OCI-LY7 (cell line): ENCODE measurements around the gene SMURF2. TPM values are rescaled to one million over a fixed set of nuclear protein-coding genes. Genes with fewer than 3 reads are reported as not detected.

Source experiments
- BruUV-seq: library from RNA; stranded (reverse); fragments of 400-500 nt; replicated peaks from 2 replicates; lab custom pipeline; 2021; lab: Mats Ljungman, UMichigan
- CTCF ChIA-PET: fragments of 300-600 bp; sonication (Branson Sonifier 250); formaldehyde crosslinking; loops from one replicate; lab custom pipeline; 2022; ENCODE audit warnings: antibody characterized with exemption; ENCODE audit not compliant: unreplicated experiment; lab: Charles Lee
- POLR2A ChIA-PET: fragments of 300-600 bp; sonication (Branson Sonifier 250); formaldehyde crosslinking; loops from one replicate; lab custom pipeline; 2022; ENCODE audit warnings: antibody characterized with exemption; lab: Charles Lee
- DNase-seq: peaks from one replicate; pipeline ENCODE4 v3.0.0-alpha.2; 2015; ENCODE audit warnings: low spot score
- H2AFZ ChIP-seq: fragments of 200-600 bp; sonication (generic), shearing (Covaris generic); 2 replicates; pipeline ENCODE4 v1.6.1; 2014; ENCODE audit warnings: mild to moderate bottlenecking, antibody characterized with exemption, low read length, moderate library complexity
- H3K27ac ChIP-seq: fragments of 200-600 bp; sonication (generic); 2 replicates; pipeline ENCODE4 v1.5.1; 2014; ENCODE audit warnings: mixed run types, low read depth, mild to moderate bottlenecking, moderate library complexity, low read length, inconsistent platforms; ENCODE audit not compliant: poor library complexity, severe bottlenecking
- H3K36me3 ChIP-seq: fragments of 200-600 bp; sonication (generic); 2 replicates; pipeline ENCODE4 v1.6.1; 2014; ENCODE audit warnings: mild to moderate bottlenecking, antibody characterized with exemption, low read length, moderate library complexity, mixed read lengths; ENCODE audit not compliant: insufficient read depth
- H3K4me1 ChIP-seq: fragments of 200-600 bp; sonication (generic); 2 replicates; pipeline ENCODE4 v1.5.1; 2014; ENCODE audit warnings: mild to moderate bottlenecking, low read length; ENCODE audit not compliant: insufficient read depth, poor library complexity, severe bottlenecking
- H3K4me2 ChIP-seq: fragments of 200-600 bp; sonication (generic); 2 replicates; pipeline ENCODE4 v1.6.1; 2014; ENCODE audit warnings: mild to moderate bottlenecking, low read length
- H3K4me3 ChIP-seq: fragments of 200-600 bp; sonication (generic); 2 replicates; pipeline ENCODE4 v1.5.1; 2014; ENCODE audit warnings: mild to moderate bottlenecking, low read depth, low read length; ENCODE audit not compliant: poor library complexity, severe bottlenecking
- H3K79me2 ChIP-seq: fragments of 200-600 bp; sonication (generic); 2 replicates; pipeline ENCODE4 v1.6.1; 2016; ENCODE audit warnings: low read depth, mild to moderate bottlenecking, low read length, moderate library complexity, mixed read lengths; ENCODE audit not compliant: insufficient read depth
- H3K9me2 ChIP-seq: fragments of 200-600 bp; sonication (generic); 2 replicates; pipeline ENCODE4 v1.6.1; 2016; ENCODE audit warnings: mild to moderate bottlenecking, low read length, mixed read lengths; ENCODE audit not compliant: insufficient read depth
- H3K9me3 ChIP-seq: fragments of 200-600 bp; sonication (generic); 2 replicates; pipeline ENCODE4 v1.6.1; 2014; ENCODE audit warnings: mild to moderate bottlenecking, mixed run types, low read length, mixed read lengths
- H4K20me1 ChIP-seq: fragments of 200-600 bp; sonication (generic); 2 replicates; pipeline ENCODE4 v1.6.1; 2014; ENCODE audit warnings: mild to moderate bottlenecking, antibody characterized with exemption, low read length, moderate library complexity, mixed read lengths; ENCODE audit not compliant: insufficient read depth
- EZH2phosphoT487 ChIP-seq: fragments of 200-600 bp; sonication (generic); IDR thresholded peaks from 2 replicates; pipeline ENCODE4 v1.6.1; 2018; ENCODE audit warnings: low read depth, borderline replicate concordance, mild to moderate bottlenecking, mixed run types, antibody characterized with exemption, low read length, moderate library complexity, mixed read lengths
- intact Hi-C: fragments of 100-400 bp; cut with micrococcal nuclease; formaldehyde crosslinking; loops from one replicate; pipeline ENCODE4 v1.10.0; 2022; ENCODE audit not compliant: unreplicated experiment
- total RNA-seq, 2 experiments: library from RNA; depleted of rRNA in 1 of 2; stranded (reverse); fragments of >200 nt in 1 of 2; shearing (Covaris generic) in 1 of 2; gene quantifications; 2 replicates each; pipeline ENCODE4 v1.2.3, GENCODE V29; 2014 to 2022
- TF ChIP-seq, protein P1 (sequence below): fragments of 200-600 bp; sonication (generic); conservative IDR thresholded peaks from 2 replicates; pipeline ENCODE4 v1.5.1; 2014; ENCODE audit warnings: mild to moderate bottlenecking, antibody characterized with exemption, low read length, moderate library complexity, mixed read lengths

Gene SMURF2
- total RNA-seq, 2 experiments from 2014 or later: 15.6 to 20.8 TPM

GRCh38 chr17:64534187-64534586 lies 127.9 kb downstream of the SMURF2 start:
- ChIA-PET POLR2A (interaction anchor here (0.8 to 1.7 kb wide), 2 partner anchors 12 to 36 kb away, joined by 4 to 6 read pairs; no protein-coding TSS in a partner anchor), CTCF (interaction anchor here (0.5 kb wide), 1 partner anchor 399 kb away, joined by 4 read pairs; no protein-coding TSS in a partner anchor)
- peak; percentile 20 for DNase-seq
- intact Hi-C loops: no loop called here
- Histone ChIP-seq H3K9me3 (no peaks in the 10 kb centered on the region), H3K9me2 (no peaks in the 10 kb centered on the region), H3K36me3 (peaks cover 100% of the 10 kb centered on the region), H3K4me2 (no peak overlapping the region), H2AFZ (no peak overlapping the region), H3K4me3 (no peak overlapping the region), H3K79me2 (no peaks in the 10 kb centered on the region), H3K27ac (no peak overlapping the region), H3K4me1 (no peaks in the 10 kb centered on the region), H4K20me1 (no peaks in the 10 kb centered on the region)
- no peak for TF ChIP-seq EZH2phosphoT487
- TF ChIP-seq, protein P1, sequence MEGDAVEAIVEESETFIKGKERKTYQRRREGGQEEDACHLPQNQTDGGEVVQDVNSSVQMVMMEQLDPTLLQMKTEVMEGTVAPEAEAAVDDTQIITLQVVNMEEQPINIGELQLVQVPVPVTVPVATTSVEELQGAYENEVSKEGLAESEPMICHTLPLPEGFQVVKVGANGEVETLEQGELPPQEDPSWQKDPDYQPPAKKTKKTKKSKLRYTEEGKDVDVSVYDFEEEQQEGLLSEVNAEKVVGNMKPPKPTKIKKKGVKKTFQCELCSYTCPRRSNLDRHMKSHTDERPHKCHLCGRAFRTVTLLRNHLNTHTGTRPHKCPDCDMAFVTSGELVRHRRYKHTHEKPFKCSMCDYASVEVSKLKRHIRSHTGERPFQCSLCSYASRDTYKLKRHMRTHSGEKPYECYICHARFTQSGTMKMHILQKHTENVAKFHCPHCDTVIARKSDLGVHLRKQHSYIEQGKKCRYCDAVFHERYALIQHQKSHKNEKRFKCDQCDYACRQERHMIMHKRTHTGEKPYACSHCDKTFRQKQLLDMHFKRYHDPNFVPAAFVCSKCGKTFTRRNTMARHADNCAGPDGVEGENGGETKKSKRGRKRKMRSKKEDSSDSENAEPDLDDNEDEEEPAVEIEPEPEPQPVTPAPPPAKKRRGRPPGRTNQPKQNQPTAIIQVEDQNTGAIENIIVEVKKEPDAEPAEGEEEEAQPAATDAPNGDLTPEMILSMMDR: peak; percentile 48
- no TSS peak for BruUV-seq

DNA sequence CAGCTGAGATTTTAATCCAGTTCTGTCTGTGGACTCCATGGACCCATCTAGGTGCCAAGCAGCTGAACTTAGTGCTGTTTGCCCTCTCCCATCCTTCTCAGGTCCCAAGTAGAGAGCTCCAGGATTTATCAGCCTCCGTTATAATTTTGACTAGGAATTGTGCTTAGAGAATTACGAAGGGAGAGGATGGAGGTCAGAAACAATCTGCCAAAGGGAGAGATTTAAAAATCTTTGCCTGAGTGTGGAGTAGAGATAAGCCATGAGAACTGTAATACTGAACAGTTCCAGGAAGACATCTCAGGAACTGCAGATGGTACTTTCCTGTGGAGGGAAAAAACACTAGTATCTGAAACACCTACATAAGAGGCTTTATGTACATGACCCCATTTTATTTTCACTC lies 128.3 kb downstream of the SMURF2 start:
- intact Hi-C loops: no loop called here

GRCh38 chr17:64532409-64532808 lies 129.7 kb downstream of the SMURF2 start:
- Histone ChIP-seq H3K9me2 (no peaks in the 10 kb centered on the region), H2AFZ (no peak overlapping the region), H3K4me2 (no peak overlapping the region), H4K20me1 (no peaks in the 10 kb centered on the region), H3K9me3 (no peaks in the 10 kb centered on the region), H3K36me3 (peaks cover 100% of the 10 kb centered on the region), H3K4me3 (no peak overlapping the region), H3K79me2 (no peaks in the 10 kb centered on the region), H3K4me1 (no peaks in the 10 kb centered on the region), H3K27ac (no peak overlapping the region)
- no TSS peak for BruUV-seq
- CTCF ChIA-PET: no interaction called here
- intact Hi-C loops: no loop called here
- DNase-seq: no peak
- TF ChIP-seq, protein P1: no peak
- TF ChIP-seq EZH2phosphoT487: no peak
- POLR2A ChIA-PET: interaction anchor here (0.6 to 1.7 kb wide), 4 partner anchors 10 to 425 kb away, joined by 3 to 6 read pairs (median 4); no protein-coding TSS in a partner anchor

More for the DNA sequence above, 128.3 kb downstream of the SMURF2 start:
- H2AFZ ChIP-seq: no peak overlapping the region
- H3K4me3 ChIP-seq: no peak overlapping the region
- no TSS peak for BruUV-seq
- H3K4me2 ChIP-seq: no peak overlapping the region
- ChIA-PET CTCF (interaction anchor here (0.5 kb wide), 1 partner anchor 399 kb away, joined by 4 read pairs; no protein-coding TSS in a partner anchor), POLR2A (interaction anchor here (0.8 to 1.7 kb wide), 3 partner anchors 12 to 35 kb away, joined by 3 to 6 read pairs (median 4); no protein-coding TSS in a partner anchor)
- DNase-seq: no peak
- H3K36me3 ChIP-seq: peaks cover 100% of the 10 kb centered on the region
- no peaks in the 10 kb centered on the region for H3K4me1 ChIP-seq
- H3K9me2 ChIP-seq: no peaks in the 10 kb centered on the region
- H3K27ac ChIP-seq: no peak overlapping the region
- H3K9me3 ChIP-seq: no peaks in the 10 kb centered on the region
- TF ChIP-seq EZH2phosphoT487: no peak
- TF ChIP-seq, protein P1: no peak
- H3K79me2 ChIP-seq: no peaks in the 10 kb centered on the region
- H4K20me1 ChIP-seq: no peaks in the 10 kb centered on the region
